Stimulated activated naive CD8-positive, alpha-beta T cell treated with anti-CD3 and anti-CD28 coated beads, Interleukin-15, Interleukin-2, amounts not matched to agents 100 ng/mL and 50 ng/mL, for 24 hours (primary cell): ENCODE results near the gene TMEM218.

Experiments
- H3K27ac Mint-ChIP-seq: one replicate; pipeline ENCODE4 v1.8.0; 2021; ENCODE audit warnings: mild to moderate bottlenecking, mixed read lengths
- H3K27me3 Mint-ChIP-seq: one replicate; pipeline ENCODE4 v1.8.0; 2021; ENCODE audit warnings: mixed read lengths
- H3K36me3 Mint-ChIP-seq: one replicate; pipeline ENCODE4 v1.8.0; 2021; ENCODE audit warnings: low read depth, mixed read lengths
- H3K4me1 Mint-ChIP-seq: one replicate; pipeline ENCODE4 v1.8.0; 2021; ENCODE audit warnings: low read depth, mixed read lengths
- H3K4me3 Mint-ChIP-seq: one replicate; pipeline ENCODE4 v1.8.0; 2021; ENCODE audit warnings: mild to moderate bottlenecking, mixed read lengths
- H3K9me3 Mint-ChIP-seq: one replicate; pipeline ENCODE4 v1.8.0; 2021; ENCODE audit warnings: mixed read lengths

TMEM218 gene

GRCh38 chr11:125111343-125112207, at the start of gene TMEM218:
TMEM218 (minus strand) TSS chr11:125111626; CDS start chr11:125102241, 9,385 bp downstream.
- peaks cover 18% of the 10 kb centered on the region for H3K4me1 Mint-ChIP-seq
- H3K27ac Mint-ChIP-seq, result peak within 1 kb of the TSS; percentile 87
- peak within 1 kb of the TSS; percentile 86 for H3K4me3 Mint-ChIP-seq
- peaks cover 6% of the 10 kb centered on the region for H3K36me3 Mint-ChIP-seq
- no peaks in the 10 kb centered on the region for H3K9me3 Mint-ChIP-seq
- H3K27me3 Mint-ChIP-seq, result peaks cover under 1% of the 10 kb centered on the region

DNA sequence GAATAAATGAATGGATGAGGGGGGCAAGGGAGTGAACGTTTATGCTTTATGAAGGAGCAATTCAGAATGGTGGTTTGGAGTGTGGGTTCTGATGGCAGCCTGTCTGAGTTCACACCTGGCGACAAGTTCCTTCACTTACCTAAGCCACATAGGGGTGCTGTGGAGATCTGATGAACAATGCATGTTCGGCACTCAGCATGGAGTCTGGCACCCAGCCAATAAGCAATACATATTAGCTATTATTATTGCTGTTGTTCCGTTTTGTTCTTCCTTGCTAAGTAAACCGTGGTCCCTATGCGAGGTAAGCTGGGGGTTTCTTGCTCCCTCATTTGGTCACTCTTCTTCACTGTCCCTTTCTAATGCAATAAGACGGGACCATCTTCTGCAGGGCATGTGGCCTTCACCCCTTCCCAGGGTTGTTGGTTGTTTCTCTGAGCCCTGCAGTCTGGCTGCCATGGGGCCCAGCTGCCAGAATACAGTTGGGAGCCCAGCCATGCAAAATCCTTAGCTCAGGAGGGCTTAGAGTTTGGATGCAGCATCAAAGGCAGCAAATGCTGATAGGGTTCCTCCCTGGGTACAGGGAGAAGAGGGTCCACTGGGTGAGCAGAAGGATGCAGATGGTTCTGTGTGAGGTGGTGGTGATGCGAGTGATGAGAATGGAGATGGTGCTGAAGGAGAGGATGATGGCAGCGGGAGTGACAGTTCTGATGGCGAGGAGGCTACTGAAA, 46.7 kb upstream of the TMEM218 start:
- Mint-ChIP-seq H3K4me3 (no peak overlapping the region), H3K9me3 (no peaks in the 10 kb centered on the region), H3K27me3 (peaks cover 46% of the 10 kb centered on the region), H3K27ac (no peak overlapping the region), H3K4me1 (no peaks in the 10 kb centered on the region), H3K36me3 (no peaks in the 10 kb centered on the region)

DNA sequence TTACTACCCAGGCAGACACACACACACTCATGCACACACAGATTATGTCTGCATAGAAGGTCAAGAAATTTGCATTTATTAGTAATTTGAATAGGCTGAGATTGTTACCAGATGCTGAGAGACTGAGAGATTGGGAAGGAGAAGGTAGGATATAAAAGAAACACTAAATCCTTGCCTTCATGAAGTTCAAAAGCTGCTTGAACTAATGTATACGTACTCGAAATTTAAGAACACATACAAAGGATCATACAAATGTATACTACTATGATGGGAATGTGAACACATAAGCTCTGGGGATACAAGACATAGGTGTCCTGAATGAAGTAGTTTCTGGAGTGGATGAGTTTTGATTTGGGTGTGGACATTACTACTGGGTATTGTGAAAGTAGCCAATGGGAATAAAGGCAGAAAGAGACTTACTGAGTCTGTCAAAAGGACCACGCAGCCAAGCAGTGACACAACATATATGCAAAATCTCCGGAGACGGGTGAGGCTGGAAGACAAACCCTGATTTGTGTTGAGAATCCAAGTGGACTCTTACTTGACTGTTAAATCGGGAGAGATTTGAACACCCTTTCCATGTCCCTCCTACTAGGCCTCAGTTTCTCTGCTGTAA, 45.8 kb upstream of the TMEM218 start:
- Mint-ChIP-seq H3K9me3 (no peaks in the 10 kb centered on the region), H3K27me3 (peaks cover 38% of the 10 kb centered on the region), H3K36me3 (no peaks in the 10 kb centered on the region), H3K4me3 (no peak overlapping the region), H3K27ac (no peak overlapping the region), H3K4me1 (no peaks in the 10 kb centered on the region)

DNA sequence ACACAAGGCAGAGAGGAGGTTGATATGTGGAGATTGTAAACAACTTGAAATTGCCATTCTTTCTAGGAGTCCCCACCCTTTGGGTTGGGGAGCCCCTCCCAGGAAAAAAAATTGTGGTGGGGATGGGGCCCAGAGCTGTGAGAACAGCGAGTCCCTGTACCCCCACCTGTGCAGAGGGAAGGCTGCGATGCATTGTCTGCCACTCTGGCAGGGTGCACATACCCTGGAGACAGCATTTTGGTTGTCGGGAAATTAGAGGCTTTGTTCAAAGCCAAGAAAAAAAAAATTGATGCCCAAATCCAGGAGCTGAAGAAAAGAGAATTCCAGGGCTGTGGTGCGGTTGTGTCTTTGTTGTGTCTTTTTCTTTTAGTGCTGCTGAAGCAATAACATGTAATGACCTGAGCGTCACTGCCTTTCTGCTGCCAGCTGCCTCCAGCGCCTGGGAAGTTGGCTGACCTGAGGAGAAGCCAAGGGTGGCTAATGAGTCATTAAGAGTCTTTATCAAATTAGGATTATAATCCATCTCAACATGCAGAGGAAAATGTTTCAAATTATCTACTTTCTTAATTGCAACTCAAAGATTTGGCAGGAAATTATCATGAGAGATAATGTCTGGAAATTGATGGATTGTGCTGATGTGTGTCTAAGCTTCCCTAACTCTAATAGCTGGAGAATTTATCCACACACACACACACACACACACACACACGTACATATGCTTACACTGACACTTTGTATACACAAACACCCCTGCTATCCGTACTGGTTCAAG, 45.1 kb upstream of the TMEM218 start:
- peaks cover 35% of the 10 kb centered on the region for H3K27me3 Mint-ChIP-seq
- no peak overlapping the region for H3K27ac Mint-ChIP-seq
- H3K9me3 Mint-ChIP-seq, result no peaks in the 10 kb centered on the region
- H3K36me3 Mint-ChIP-seq, result no peaks in the 10 kb centered on the region
- H3K4me1 Mint-ChIP-seq, result no peaks in the 10 kb centered on the region
- no peak overlapping the region for H3K4me3 Mint-ChIP-seq

DNA sequence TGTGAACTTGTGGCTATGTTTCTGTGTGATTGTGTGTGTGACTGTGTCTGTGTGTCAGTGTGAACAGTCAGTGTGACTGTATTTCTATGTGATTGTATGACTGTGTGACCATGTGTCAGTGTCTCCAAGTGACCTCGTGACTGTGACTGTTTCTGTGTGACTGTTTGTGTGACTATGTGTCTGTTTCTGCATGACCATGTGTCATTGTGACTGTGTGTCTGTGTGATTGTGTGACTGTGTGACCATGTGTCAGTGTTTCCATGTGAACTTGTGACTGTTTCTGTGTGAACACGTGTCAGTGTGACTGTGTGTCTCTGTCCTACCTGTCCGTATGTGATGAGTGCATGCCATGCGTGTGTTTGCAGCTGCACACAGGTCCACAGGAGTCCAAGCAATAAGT, 44.3 kb upstream of the TMEM218 start:
- Mint-ChIP-seq H3K4me1 (no peaks in the 10 kb centered on the region), H3K4me3 (no peak overlapping the region), H3K27ac (no peak overlapping the region), H3K9me3 (no peaks in the 10 kb centered on the region), H3K27me3 (peaks cover 37% of the 10 kb centered on the region), H3K36me3 (no peaks in the 10 kb centered on the region)

- no peaks in the 10 kb centered on the region for H3K9me3 Mint-ChIP-seq
- H3K27me3 Mint-ChIP-seq, result peaks cover 32% of the 10 kb centered on the region
- no peak overlapping the region for H3K4me3 Mint-ChIP-seq
- H3K36me3 Mint-ChIP-seq, result no peaks in the 10 kb centered on the region
- H3K4me1 Mint-ChIP-seq, result no peaks in the 10 kb centered on the region
- no peak overlapping the region for H3K27ac Mint-ChIP-seq
Observed at GRCh38 chr11:125155100-125155444, 43.6 kb upstream of the TMEM218 start.

DNA sequence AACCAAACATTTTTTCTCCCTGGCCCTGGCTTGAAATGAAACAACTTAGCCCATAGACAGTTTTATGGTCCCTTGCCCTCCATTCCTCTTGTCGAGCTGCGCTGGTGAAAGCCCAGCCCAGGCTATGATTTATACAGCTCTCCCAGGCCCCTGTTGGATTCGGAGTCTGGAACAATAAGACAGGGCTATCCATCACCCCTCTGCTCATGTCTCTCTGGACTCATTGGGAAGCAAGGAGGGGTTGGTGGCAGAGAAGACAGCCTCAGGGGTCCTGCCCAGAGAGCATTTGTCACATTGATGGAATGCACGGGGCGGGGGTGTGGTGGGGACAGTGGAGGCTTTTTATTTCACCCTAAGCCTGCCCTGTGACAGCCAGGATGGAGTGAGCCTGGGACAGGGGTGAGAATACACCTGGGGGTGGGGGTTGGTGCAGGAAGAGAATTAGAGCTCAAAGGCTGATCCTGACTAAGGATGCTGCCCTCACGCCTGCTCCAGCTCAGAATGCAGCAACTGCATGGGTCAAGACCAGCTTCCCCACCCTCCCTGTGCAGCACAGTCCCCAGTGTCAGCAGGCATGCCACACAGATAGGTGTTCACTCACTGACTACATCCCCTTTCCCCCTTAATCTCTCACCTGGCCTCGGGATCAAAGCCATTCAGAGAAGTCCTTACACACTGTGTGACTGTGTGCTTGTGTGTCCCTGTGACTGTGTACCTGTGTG, 43.1 kb upstream of the TMEM218 start:
- peaks cover 35% of the 10 kb centered on the region for H3K27me3 Mint-ChIP-seq
- H3K36me3 Mint-ChIP-seq, result no peaks in the 10 kb centered on the region
- no peaks in the 10 kb centered on the region for H3K4me1 Mint-ChIP-seq
- no peaks in the 10 kb centered on the region for H3K9me3 Mint-ChIP-seq
- no peak overlapping the region for H3K4me3 Mint-ChIP-seq
- no peak overlapping the region for H3K27ac Mint-ChIP-seq

- H3K4me3 Mint-ChIP-seq, result no peak overlapping the region
Observed at GRCh38 chr11:125153837-125154236, 42.4 kb upstream of the TMEM218 start.

DNA sequence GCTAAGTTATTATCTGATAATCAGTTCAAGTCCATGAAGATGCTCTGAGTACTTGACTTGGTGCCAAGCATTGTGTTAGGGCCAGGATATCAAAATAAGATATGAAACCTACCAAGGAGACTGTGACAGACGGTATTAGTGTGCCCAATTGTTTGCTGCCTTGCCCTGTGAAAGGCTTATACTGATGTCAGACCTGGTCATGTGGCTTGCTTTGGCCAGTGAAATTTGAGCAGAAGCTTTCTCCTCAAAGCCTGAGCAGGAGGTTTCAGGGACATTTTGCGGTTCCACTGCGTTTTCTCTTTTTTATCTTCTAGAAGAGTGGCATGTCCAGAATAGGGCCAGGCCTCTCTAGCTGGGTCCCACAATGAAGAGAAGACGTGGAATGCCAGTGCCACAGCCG, 37.3 kb upstream of the TMEM218 start:
- H3K4me1 Mint-ChIP-seq, result no peaks in the 10 kb centered on the region
- H3K27me3 Mint-ChIP-seq, result peaks cover 7% of the 10 kb centered on the region
- no peaks in the 10 kb centered on the region for H3K9me3 Mint-ChIP-seq
- no peak overlapping the region for H3K4me3 Mint-ChIP-seq
- H3K27ac Mint-ChIP-seq, result no peak overlapping the region
- no peaks in the 10 kb centered on the region for H3K36me3 Mint-ChIP-seq

More at GRCh38 chr11:125153837-125154236, 42.4 kb upstream of the TMEM218 start:
- H3K4me1 Mint-ChIP-seq, result no peaks in the 10 kb centered on the region
- H3K36me3 Mint-ChIP-seq, result no peaks in the 10 kb centered on the region
- H3K9me3 Mint-ChIP-seq, result no peaks in the 10 kb centered on the region
- H3K27me3 Mint-ChIP-seq, result peaks cover 35% of the 10 kb centered on the region
- H3K27ac Mint-ChIP-seq, result no peak overlapping the region

DNA sequence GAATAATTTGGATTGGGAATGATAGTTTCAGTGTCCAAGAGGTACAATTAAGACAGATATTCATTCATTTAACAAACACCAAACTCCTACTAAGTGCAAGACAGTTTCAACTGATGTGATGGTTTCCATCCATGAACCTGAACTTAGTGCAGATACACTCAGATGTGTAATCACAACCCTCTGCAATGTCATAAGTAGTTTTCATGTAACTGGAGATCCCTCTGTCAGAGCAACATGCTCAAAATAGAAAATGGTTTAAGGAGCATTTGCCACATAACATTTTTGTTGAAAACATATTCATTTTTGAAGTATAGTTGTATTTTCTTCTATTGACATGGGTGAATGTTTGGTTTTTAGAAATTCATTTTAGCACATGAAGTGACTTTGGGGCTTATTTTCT, 36.6 kb upstream of the TMEM218 start:
- H3K9me3 Mint-ChIP-seq, result no peaks in the 10 kb centered on the region
- H3K4me1 Mint-ChIP-seq, result no peaks in the 10 kb centered on the region
- H3K36me3 Mint-ChIP-seq, result no peaks in the 10 kb centered on the region
- H3K4me3 Mint-ChIP-seq, result no peak overlapping the region
- no peak overlapping the region for H3K27ac Mint-ChIP-seq
- H3K27me3 Mint-ChIP-seq, result peaks cover 7% of the 10 kb centered on the region

DNA sequence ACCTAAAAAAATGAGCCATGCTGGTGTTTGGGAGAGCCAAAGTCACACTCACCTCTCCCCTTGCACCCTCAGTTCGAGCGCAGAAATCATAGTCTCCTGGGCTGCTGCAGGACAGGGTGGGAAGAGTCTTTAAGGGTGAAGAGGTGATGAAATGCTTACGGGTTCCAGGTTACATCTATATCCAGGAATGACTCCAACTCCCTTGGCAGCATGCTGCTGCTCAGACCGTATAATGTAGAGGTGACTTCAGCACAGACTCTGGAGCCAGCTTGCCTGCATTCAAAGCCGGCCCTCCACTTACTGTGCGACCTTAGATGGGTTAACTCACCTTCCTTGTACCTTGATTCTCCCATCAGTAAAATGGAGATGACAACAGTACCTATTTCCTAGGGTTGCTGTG, 35.9 kb upstream of the TMEM218 start:
- H3K4me1 Mint-ChIP-seq, result no peaks in the 10 kb centered on the region
- no peaks in the 10 kb centered on the region for H3K9me3 Mint-ChIP-seq
- no peaks in the 10 kb centered on the region for H3K36me3 Mint-ChIP-seq
- no peak overlapping the region for H3K4me3 Mint-ChIP-seq
- peaks cover 7% of the 10 kb centered on the region for H3K27me3 Mint-ChIP-seq
- no peak overlapping the region for H3K27ac Mint-ChIP-seq

DNA sequence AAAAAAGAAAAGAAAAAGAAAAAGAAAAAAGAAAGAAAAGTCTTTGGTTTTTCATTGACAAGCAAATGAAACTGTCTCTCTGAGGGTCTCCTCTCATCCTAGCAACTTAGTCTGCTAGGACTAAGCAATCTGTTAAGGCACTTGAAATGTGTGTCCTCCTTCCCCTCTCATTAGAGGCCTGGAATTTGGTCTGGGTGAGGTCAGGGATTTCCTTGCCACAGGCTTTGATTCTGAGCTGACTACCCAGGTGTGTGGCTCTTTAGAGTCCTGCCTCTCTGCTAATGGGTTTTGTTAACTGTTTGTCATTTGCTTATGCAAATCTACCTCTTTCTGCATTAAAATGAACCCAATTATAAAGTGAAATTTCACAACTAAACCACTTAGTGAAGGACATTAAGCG, 34.8 kb upstream of the TMEM218 start:
- Mint-ChIP-seq H3K4me1 (no peaks in the 10 kb centered on the region), H3K9me3 (no peaks in the 10 kb centered on the region), H3K4me3 (no peak overlapping the region), H3K36me3 (no peaks in the 10 kb centered on the region), H3K27ac (no peak overlapping the region), H3K27me3 (peaks cover 12% of the 10 kb centered on the region)

GRCh38 chr11:125141686-125142535, 30.5 kb upstream of the TMEM218 start:
- H3K27ac Mint-ChIP-seq, result no peak overlapping the region
- H3K36me3 Mint-ChIP-seq, result no peaks in the 10 kb centered on the region
- H3K9me3 Mint-ChIP-seq, result no peaks in the 10 kb centered on the region
- H3K4me1 Mint-ChIP-seq, result no peaks in the 10 kb centered on the region
- H3K4me3 Mint-ChIP-seq, result no peak overlapping the region
- H3K27me3 Mint-ChIP-seq, result peaks cover 25% of the 10 kb centered on the region
